ENCODE results near the gene RUNDC3A. TPM values are rescaled to one million over a fixed set of nuclear protein-coding genes. Genes with fewer than 3 reads are reported as not detected.
A peak's percentile ranks its signal among the peaks of the same experiment; 100 is the strongest.

The RUNDC3A gene
- total and polyA plus RNA-seq, 2 of the 13 experiments (the other 11 are each of a cell fraction or from before 2014, with no cell fraction given) = 0.25 TPM; not detected in 1

DNA sequence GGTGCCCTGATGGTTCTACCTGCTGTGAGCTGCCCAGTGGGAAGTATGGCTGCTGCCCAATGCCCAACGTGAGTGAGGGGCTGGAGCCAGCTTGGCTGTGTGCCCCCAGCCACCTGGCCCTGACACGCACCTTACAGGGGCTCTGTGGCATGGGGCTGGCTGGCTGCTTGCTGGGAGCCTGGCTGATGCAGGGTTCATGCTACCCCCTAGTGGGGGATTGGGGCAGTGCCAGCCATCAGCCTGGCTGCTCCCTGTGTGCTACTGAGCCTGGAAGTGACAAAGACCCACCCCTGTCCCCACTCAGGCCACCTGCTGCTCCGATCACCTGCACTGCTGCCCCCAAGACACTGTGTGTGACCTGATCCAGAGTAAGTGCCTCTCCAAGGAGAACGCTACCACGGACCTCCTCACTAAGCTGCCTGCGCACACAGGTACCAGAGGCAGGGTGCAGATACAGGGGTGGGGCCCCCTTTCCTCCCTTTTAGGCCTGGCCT, 42.4 kb downstream of the RUNDC3A start (continued):
- TF ChIP-seq MATR3 (CRISPR knock-in tag; IDR thresholded peaks at IDR 0.05) (no peak), ZFAT (CRISPR knock-in tag; conservative IDR thresholded peaks at IDR 0.05) (no peak), ZNF326 (CRISPR knock-in tag; IDR thresholded peaks at IDR 0.05; ENCODE audit: borderline replicate concordance) (no peak), RNF2 (conservative IDR thresholded peaks at IDR 0.05; ENCODE audit: low read depth) (no peak), NCOR1 (IDR thresholded peaks at IDR 0.05; ENCODE audit: borderline replicate concordance, low read length) (no peak), SALL1 (CRISPR knock-in tag; IDR thresholded peaks at IDR 0.05) (no peak; the same call in 1 of the 2 replicates), ZNF460 (CRISPR knock-in tag; IDR thresholded peaks at IDR 0.05; ENCODE audit: borderline replicate concordance) (no peak), ARNT (IDR thresholded peaks at IDR 0.05) (no peak), CCAR2 (optimal IDR thresholded peaks at IDR 0.05; ENCODE audit: low read depth, low read length) (no peak), ZNF350 (CRISPR knock-in tag; IDR thresholded peaks at IDR 0.05; ENCODE audit: borderline replicate concordance, low read depth) (no peak), ZBTB38 (CRISPR knock-in tag; IDR thresholded peaks at IDR 0.05) (peak; percentile 60; the same call in 1 of the 2 replicates), KLF9 (CRISPR knock-in tag; IDR thresholded peaks at IDR 0.05; ENCODE audit: low read depth) (no peak), HOXA5 (CRISPR knock-in tag; IDR thresholded peaks at IDR 0.05) (no peak), ETV5 (CRISPR knock-in tag; IDR thresholded peaks at IDR 0.05; ENCODE audit: borderline replicate concordance) (no peak), KLF15 (CRISPR knock-in tag; IDR thresholded peaks at IDR 0.05; ENCODE audit: borderline replicate concordance) (no peak), MBNL3 (CRISPR knock-in tag; conservative IDR thresholded peaks at IDR 0.05) (no peak), ZNF781 (CRISPR knock-in tag; IDR thresholded peaks at IDR 0.05; ENCODE audit: borderline replicate concordance, not compliant biosample characterization) (no peak), ZNF7 (CRISPR knock-in tag; IDR thresholded peaks at IDR 0.05) (no peak), SCMH1 (CRISPR knock-in tag; IDR thresholded peaks at IDR 0.05; ENCODE audit: borderline replicate concordance) (no peak), RFX5 (IDR thresholded peaks at IDR 0.05; ENCODE audit: low read depth, low read length) (0 out of 2 replicates have a peak, but pooled peaks have one; percentile 7), ZNF230 (CRISPR knock-in tag; IDR thresholded peaks at IDR 0.05) (no peak)
- TF ChIP-seq, protein P1, sequence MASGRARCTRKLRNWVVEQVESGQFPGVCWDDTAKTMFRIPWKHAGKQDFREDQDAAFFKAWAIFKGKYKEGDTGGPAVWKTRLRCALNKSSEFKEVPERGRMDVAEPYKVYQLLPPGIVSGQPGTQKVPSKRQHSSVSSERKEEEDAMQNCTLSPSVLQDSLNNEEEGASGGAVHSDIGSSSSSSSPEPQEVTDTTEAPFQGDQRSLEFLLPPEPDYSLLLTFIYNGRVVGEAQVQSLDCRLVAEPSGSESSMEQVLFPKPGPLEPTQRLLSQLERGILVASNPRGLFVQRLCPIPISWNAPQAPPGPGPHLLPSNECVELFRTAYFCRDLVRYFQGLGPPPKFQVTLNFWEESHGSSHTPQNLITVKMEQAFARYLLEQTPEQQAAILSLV (CRISPR knock-in tag; IDR thresholded peaks at IDR 0.05; ENCODE audit: borderline replicate concordance) = 0 out of 2 replicates have a peak, but pooled peaks have one; percentile 27
- TF ChIP-seq, protein P2, sequence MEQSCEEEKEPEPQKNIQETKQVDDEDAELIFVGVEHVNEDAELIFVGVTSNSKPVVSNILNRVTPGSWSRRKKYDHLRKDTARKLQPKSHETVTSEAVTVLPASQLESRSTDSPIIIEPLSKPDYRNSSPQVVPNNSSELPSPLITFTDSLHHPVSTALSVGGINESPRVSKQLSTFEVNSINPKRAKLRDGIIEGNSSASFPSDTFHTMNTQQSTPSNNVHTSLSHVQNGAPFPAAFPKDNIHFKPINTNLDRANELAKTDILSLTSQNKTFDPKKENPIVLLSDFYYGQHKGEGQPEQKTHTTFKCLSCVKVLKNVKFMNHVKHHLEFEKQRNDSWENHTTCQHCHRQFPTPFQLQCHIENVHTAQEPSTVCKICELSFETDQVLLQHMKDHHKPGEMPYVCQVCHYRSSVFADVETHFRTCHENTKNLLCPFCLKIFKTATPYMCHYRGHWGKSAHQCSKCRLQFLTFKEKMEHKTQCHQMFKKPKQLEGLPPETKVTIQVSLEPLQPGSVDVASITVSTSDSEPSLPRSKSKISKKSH (CRISPR knock-in tag; IDR thresholded peaks at IDR 0.05; ENCODE audit: borderline replicate concordance) = no peak
- TF ChIP-seq, protein P3, sequence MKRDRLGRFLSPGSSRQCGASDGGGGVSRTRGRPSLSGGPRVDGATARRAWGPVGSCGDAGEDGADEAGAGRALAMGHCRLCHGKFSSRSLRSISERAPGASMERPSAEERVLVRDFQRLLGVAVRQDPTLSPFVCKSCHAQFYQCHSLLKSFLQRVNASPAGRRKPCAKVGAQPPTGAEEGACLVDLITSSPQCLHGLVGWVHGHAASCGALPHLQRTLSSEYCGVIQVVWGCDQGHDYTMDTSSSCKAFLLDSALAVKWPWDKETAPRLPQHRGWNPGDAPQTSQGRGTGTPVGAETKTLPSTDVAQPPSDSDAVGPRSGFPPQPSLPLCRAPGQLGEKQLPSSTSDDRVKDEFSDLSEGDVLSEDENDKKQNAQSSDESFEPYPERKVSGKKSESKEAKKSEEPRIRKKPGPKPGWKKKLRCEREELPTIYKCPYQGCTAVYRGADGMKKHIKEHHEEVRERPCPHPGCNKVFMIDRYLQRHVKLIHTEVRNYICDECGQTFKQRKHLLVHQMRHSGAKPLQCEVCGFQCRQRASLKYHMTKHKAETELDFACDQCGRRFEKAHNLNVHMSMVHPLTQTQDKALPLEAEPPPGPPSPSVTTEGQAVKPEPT (CRISPR knock-in tag; IDR thresholded peaks at IDR 0.05; ENCODE audit: low read depth) = no peak
- TF ChIP-seq, protein P4, sequence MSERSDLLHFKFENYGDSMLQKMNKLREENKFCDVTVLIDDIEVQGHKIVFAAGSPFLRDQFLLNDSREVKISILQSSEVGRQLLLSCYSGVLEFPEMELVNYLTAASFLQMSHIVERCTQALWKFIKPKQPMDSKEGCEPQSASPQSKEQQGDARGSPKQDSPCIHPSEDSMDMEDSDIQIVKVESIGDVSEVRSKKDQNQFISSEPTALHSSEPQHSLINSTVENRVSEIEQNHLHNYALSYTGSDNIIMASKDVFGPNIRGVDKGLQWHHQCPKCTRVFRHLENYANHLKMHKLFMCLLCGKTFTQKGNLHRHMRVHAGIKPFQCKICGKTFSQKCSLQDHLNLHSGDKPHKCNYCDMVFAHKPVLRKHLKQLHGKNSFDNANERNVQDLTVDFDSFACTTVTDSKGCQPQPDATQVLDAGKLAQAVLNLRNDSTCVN (CRISPR knock-in tag; IDR thresholded peaks at IDR 0.05; ENCODE audit: borderline replicate concordance) = 0 out of 2 replicates have a peak, but pooled peaks have one; percentile 17
